OCI-LY3 (cell line): Measurements from ENCODE around the gene CUBN.
"Not testable (repeated sequence)": the region's sequence is repeated elsewhere in the genome, so short reads cannot be mapped to it uniquely, and the experiment has no call there.

ENCODE experiments used
- H2AFZ ChIP-seq: fragments of 200-600, 300-600 bp; shearing (Covaris generic); 2 replicates; pipeline ENCODE4 v1.6.0; 2014; ENCODE audit warnings: antibody characterized with exemption, low read depth, low read length
- H3K27ac ChIP-seq: fragments of 200-600, 300-600 bp; sonication (generic); 2 replicates; pipeline ENCODE4 v1.5.1; 2014; ENCODE audit warnings: mild to moderate bottlenecking, low read length, moderate library complexity, mixed read lengths
- H3K27me3 ChIP-seq: fragments of 200-600, 300-600 bp; sonication (generic); 2 replicates; pipeline ENCODE4 v1.6.1; 2014; ENCODE audit warnings: low read depth, low read length, mixed read lengths
- H3K36me3 ChIP-seq: fragments of 200-600, 300-600 bp; sonication (generic); replicated peaks from 2 replicates; pipeline ENCODE3; 2014; ENCODE audit warnings: low read depth, low read length, mixed read lengths
- H3K4me1 ChIP-seq: fragments of 300-600, 200-600 bp; sonication (generic); 2 replicates; pipeline ENCODE4 v1.6.1; 2014; ENCODE audit warnings: low read length, mixed read lengths
- H3K4me2 ChIP-seq: fragments of 200-600, 300-600 bp; sonication (generic); 2 replicates; pipeline ENCODE4 v1.6.1; 2014; ENCODE audit warnings: low read length, mixed read lengths
- H3K4me3 ChIP-seq: fragments of 300-600, 200-600 bp; sonication (generic); 2 replicates; pipeline ENCODE4 v1.5.1; 2014; ENCODE audit warnings: antibody characterized with exemption, mild to moderate bottlenecking, low read length, moderate library complexity
- H3K79me2 ChIP-seq: fragments of 300-600, 200-600 bp; shearing (Covaris generic); 2 replicates; pipeline ENCODE4 v1.6.1; 2014; ENCODE audit warnings: mild to moderate bottlenecking, low read length, mixed read lengths
- H3K9ac ChIP-seq: fragments of 300-600, 200-600 bp; shearing (Covaris generic); 2 replicates; pipeline ENCODE4 v1.6.0; 2014; ENCODE audit warnings: mild to moderate bottlenecking, low read length, moderate library complexity
- H3K9me3 ChIP-seq: fragments of 200-600, 300-600 bp; shearing (Covaris generic); 2 replicates; pipeline ENCODE4 v1.6.1; 2014; ENCODE audit warnings: low read length, mixed read lengths; ENCODE audit not compliant: insufficient read depth
- H4K20me1 ChIP-seq: fragments of 200-600, 300-600 bp; sonication (generic); 2 replicates; pipeline ENCODE4 v1.6.1; 2016; ENCODE audit warnings: low read length, mixed read lengths; ENCODE audit not compliant: insufficient read depth
- EZH2phosphoT487 ChIP-seq: fragments of 200-600 bp; shearing (Covaris generic); IDR thresholded peaks from 2 replicates; pipeline ENCODE4 v1.6.1; 2018; ENCODE audit warnings: antibody characterized with exemption, mixed run types, low read depth
- TF ChIP-seq, protein P1 (sequence below): fragments of 200-600, 300-600 bp; sonication (generic); IDR thresholded peaks from 2 replicates; pipeline ENCODE4 v1.5.1; 2014; ENCODE audit warnings: antibody characterized with exemption, low read length, low read depth

The CUBN gene

DNA sequence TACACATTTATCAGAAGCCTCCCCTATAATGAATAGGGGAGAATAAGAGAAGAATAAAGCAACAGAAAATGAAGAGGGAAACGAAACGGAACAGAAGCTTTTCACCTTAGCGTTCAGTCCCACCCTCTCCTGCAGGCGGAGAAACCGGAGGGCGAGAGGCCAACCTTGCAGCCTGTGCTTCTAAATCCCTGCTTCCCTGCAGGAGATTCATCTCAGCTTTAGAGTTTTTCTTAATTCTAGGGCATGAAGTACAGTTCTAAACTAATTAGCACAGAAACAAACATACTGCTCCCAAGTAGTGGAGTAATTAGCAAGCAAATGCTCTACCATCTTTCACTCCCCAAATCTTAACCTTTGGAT is 107.2 kb downstream of the CUBN start:
- H3K4me1 ChIP-seq, result peaks cover 18% of the 10 kb centered on the region
- H3K36me3 ChIP-seq, result no peaks in the 10 kb centered on the region
- no peak overlapping the region for H3K27ac ChIP-seq
- no peak overlapping the region for H2AFZ ChIP-seq
- no peaks in the 10 kb centered on the region for H3K79me2 ChIP-seq
- H4K20me1 ChIP-seq, result no peaks in the 10 kb centered on the region
- H3K27me3 ChIP-seq, result no peaks in the 10 kb centered on the region
- H3K4me2 ChIP-seq, result no peak overlapping the region
- H3K4me3 ChIP-seq, result no peak overlapping the region
- TF ChIP-seq EZH2phosphoT487, result no peak
- TF ChIP-seq, protein P1, sequence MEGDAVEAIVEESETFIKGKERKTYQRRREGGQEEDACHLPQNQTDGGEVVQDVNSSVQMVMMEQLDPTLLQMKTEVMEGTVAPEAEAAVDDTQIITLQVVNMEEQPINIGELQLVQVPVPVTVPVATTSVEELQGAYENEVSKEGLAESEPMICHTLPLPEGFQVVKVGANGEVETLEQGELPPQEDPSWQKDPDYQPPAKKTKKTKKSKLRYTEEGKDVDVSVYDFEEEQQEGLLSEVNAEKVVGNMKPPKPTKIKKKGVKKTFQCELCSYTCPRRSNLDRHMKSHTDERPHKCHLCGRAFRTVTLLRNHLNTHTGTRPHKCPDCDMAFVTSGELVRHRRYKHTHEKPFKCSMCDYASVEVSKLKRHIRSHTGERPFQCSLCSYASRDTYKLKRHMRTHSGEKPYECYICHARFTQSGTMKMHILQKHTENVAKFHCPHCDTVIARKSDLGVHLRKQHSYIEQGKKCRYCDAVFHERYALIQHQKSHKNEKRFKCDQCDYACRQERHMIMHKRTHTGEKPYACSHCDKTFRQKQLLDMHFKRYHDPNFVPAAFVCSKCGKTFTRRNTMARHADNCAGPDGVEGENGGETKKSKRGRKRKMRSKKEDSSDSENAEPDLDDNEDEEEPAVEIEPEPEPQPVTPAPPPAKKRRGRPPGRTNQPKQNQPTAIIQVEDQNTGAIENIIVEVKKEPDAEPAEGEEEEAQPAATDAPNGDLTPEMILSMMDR, result no peak
- H3K9me3 ChIP-seq, result no peaks in the 10 kb centered on the region
- H3K9ac ChIP-seq, result no peak overlapping the region

DNA sequence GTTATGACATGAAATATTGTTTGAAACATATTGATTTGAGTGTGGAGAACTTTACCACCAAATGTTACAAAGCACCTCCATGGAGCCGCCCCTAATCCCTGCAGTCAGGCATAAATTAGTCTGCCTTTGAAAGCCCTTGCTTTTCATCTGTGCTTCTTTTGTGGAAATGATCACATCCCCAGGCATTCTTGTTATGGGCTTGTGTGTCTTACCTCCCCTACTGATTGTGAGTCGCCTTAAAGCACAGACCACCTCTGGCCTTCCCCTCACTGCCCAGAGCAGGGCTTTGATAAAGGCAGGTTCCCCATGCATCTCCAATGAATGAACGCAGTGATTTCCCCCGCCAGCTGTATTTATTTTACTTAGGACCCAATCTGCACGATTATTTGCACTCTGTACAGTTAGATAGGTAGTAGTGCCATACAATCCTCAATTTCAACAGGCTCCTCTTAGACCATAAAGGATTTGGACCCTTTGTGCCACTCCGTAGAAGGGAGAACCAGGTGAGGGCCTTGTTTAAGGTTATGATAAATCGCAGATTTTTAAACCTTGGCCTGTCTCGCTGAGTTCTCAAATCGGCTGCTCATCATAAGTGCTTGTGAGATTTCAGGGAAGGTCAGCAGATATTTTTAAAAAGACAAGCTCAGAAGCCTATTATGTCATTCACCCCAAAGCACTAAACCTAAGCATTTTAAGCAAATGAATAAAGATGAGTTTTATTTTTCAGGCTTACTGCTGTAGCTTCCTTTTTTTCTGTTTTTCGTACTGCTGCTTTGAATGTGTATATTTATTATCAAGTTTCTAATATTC is 107.8 kb downstream of the CUBN start:
- Histone ChIP-seq H3K9me3 (no peaks in the 10 kb centered on the region), H4K20me1 (no peaks in the 10 kb centered on the region), H3K4me3 (no peak overlapping the region), H3K4me2 (no peak overlapping the region), H2AFZ (no peak overlapping the region), H3K27ac (no peak overlapping the region), H3K9ac (no peak overlapping the region), H3K4me1 (peaks cover 18% of the 10 kb centered on the region), H3K36me3 (no peaks in the 10 kb centered on the region), H3K79me2 (no peaks in the 10 kb centered on the region), H3K27me3 (no peaks in the 10 kb centered on the region)
- TF ChIP-seq, protein P1, result no peak
- TF ChIP-seq EZH2phosphoT487, result no peak

DNA sequence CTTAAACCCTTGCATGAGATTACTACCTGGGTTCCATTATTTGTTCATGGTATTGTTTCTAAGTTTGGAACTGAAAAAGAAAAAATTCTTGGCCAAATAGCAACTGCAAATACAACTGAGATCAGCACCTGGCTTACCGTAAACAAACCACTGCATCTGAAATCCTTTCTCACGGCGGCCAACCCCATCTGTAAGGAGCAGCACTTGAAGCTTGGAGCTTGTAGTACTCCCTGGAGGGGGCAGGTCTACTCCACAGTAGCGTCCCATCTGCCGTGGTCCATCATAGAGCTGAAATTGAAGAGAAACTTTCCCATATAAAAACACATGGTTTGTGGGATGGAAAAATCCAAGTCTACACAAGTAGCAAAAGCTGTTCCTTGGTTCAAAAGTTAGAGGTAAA is 109.9 kb downstream of the CUBN start:
- H2AFZ ChIP-seq, result no peak overlapping the region
- no peak overlapping the region for H3K9ac ChIP-seq
- H3K27ac ChIP-seq, result no peak overlapping the region
- H3K9me3 ChIP-seq, result no peaks in the 10 kb centered on the region
- H3K27me3 ChIP-seq, result no peaks in the 10 kb centered on the region
- TF ChIP-seq, protein P1, result no peak
- no peak for TF ChIP-seq EZH2phosphoT487
- no peaks in the 10 kb centered on the region for H3K36me3 ChIP-seq
- no peaks in the 10 kb centered on the region for H4K20me1 ChIP-seq
- no peak overlapping the region for H3K4me2 ChIP-seq
- peaks cover 15% of the 10 kb centered on the region for H3K4me1 ChIP-seq
- no peak overlapping the region for H3K4me3 ChIP-seq
- no peaks in the 10 kb centered on the region for H3K79me2 ChIP-seq

DNA sequence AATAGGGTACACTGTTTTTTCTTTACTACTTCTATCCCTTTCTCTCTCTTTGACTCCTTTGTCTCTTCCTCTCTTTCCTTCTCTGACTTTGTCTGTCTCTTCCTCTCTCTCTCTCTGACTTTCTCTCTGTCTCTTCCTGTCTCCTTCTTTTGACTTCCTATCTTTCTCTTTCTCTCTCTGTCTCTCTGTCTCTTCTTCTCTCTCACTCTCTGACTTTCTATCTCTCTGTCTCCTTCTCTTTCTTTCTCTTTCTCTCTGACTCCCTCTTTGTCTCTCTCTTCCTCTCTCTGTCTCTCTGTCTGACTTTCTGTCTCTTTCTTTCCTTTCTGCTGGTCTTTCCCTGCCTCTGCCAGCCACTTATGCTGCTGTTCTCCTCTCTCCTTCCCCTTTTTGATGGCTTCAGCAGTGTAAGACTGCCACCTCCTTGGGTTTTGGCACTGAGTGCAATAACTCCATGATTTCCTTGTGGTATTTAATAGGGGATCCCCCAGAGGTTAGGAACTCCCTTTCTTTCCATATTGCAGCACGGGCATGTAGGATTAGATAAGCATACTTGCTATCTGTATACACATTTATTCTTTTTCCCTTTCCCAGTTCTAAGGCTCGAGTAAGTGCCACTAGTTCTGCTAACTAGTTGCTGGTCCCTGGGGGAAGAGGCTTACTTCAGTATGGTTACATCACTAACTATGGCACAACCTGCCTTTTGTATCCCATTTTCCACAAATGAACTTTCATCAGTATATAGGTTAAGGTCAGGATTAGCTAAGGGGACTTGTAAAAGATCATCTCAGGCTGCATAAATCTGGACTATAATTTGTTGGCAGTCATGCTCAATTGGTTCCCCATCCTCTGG is 116.3 kb downstream of the CUBN start:
- H4K20me1 ChIP-seq, H3K4me2 ChIP-seq, H3K27ac ChIP-seq, H2AFZ ChIP-seq, H3K36me3 ChIP-seq, H3K4me3 ChIP-seq, H3K4me1 ChIP-seq, H3K9ac ChIP-seq, H3K9me3 ChIP-seq, H3K27me3 ChIP-seq, H3K79me2 ChIP-seq: not testable (repeated sequence)

DNA sequence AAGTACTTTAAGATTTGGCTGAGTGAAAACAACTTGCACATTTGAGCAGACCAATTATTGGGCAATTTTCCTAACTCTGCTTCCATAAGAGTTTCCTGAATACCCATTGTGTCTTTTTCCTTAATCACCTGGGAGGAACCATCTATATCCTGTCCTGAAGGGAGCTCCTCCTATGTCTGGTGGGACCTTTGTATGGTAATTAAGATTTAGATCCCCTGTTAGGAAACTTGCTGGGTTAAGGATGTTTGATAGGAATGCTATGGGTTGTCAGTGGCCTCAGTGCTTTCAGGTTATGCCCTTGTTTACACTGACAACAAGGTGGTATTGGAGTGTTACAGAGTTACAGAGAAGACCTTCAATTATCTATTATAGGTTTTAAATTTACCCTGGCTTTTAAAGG is 116.9 kb downstream of the CUBN start:
- not testable (repeated sequence) for H3K27ac ChIP-seq, H3K79me2 ChIP-seq, H3K4me2 ChIP-seq, H3K4me1 ChIP-seq, H3K27me3 ChIP-seq, H2AFZ ChIP-seq, H3K4me3 ChIP-seq, H4K20me1 ChIP-seq, H3K36me3 ChIP-seq, H3K9me3 ChIP-seq, H3K9ac ChIP-seq
